DND-41 (cell line): ENCODE results near the gene CCL27.

Experiments
- ATAC-seq: fragments of 200-7000 bp; cut with Tn5 transposase; 3 replicates; pipeline ENCODE4 v1.9.1; 2021; ENCODE audit warnings: low read depth; ENCODE audit not compliant: insufficient read depth
- DNase-seq: peaks from one replicate; pipeline ENCODE4 v3.0.0-alpha.2; 2020
- H2AFZ ChIP-seq: 2 replicates; pipeline ENCODE4 v1.6.0; 2012; ENCODE audit warnings: low read depth, low read length
- H3K27ac ChIP-seq: 2 replicates; pipeline ENCODE4 v1.5.1; 2012; ENCODE audit warnings: low read length, inconsistent platforms
- H3K27me3 ChIP-seq: fragments of 200-600 bp; sonication (generic); 2 replicates; pipeline ENCODE4 v1.6.0; 2012; ENCODE audit warnings: low read length, mild to moderate bottlenecking, inconsistent platforms; ENCODE audit not compliant: insufficient read depth, poor library complexity
- H3K36me3 ChIP-seq: 2 replicates; pipeline ENCODE4 v1.5.1; 2012; ENCODE audit warnings: low read length, inconsistent platforms; ENCODE audit not compliant: insufficient read depth
- H3K4me1 ChIP-seq: 2 replicates; pipeline ENCODE4 v1.5.1; 2012; ENCODE audit warnings: mild to moderate bottlenecking, low read length; ENCODE audit not compliant: insufficient read depth
- H3K4me2 ChIP-seq: 2 replicates; pipeline ENCODE4 v1.6.0; 2012; ENCODE audit warnings: mild to moderate bottlenecking, moderate library complexity, low read length, inconsistent platforms; ENCODE audit not compliant: insufficient read depth
- H3K4me3 ChIP-seq, 2 experiments: fragments of 200-600 bp in 1 of 2; shearing (Covaris generic) in 1 of 2; 2 replicates each; pipeline ENCODE4 v1.5.1; 2012 to 2016; ENCODE audit warnings: inconsistent platforms in 2 of 2, low read length in 2 of 2, mild to moderate bottlenecking in 2 of 2, low read depth in 1 of 2, moderate library complexity in 1 of 2
- H3K79me2 ChIP-seq: 2 replicates; pipeline ENCODE4 v1.6.0; 2012; ENCODE audit warnings: low read length, inconsistent platforms; ENCODE audit not compliant: insufficient read depth
- H3K9ac ChIP-seq: 2 replicates; pipeline ENCODE4 v1.6.0; 2012; ENCODE audit warnings: low read depth, mild to moderate bottlenecking, inconsistent platforms, low read length, moderate library complexity
- H3K9me3 ChIP-seq: 2 replicates; pipeline ENCODE4 v1.5.1; 2012; ENCODE audit warnings: low read length, moderate library complexity, mild to moderate bottlenecking, inconsistent platforms; ENCODE audit not compliant: insufficient read depth, severe bottlenecking
- H4K20me1 ChIP-seq: 2 replicates; pipeline ENCODE4 v1.6.0; 2012; ENCODE audit warnings: low read length; ENCODE audit not compliant: insufficient read depth
- EZH2 ChIP-seq: IDR thresholded peaks from 3 replicates; pipeline ENCODE4 v1.6.1; 2012; ENCODE audit warnings: borderline replicate concordance, low read depth, mild to moderate bottlenecking, moderate library complexity, low read length, inconsistent platforms; ENCODE audit not compliant: severe bottlenecking
- TF ChIP-seq, protein P1 (sequence below): IDR thresholded peaks from 2 replicates; pipeline ENCODE4 v1.5.1; 2012; ENCODE audit warnings: borderline replicate concordance, low read length, moderate library complexity, mild to moderate bottlenecking; ENCODE audit not compliant: poor library complexity, severe bottlenecking; ENCODE audit errors: extremely low read depth

CCL27 gene

DNA sequence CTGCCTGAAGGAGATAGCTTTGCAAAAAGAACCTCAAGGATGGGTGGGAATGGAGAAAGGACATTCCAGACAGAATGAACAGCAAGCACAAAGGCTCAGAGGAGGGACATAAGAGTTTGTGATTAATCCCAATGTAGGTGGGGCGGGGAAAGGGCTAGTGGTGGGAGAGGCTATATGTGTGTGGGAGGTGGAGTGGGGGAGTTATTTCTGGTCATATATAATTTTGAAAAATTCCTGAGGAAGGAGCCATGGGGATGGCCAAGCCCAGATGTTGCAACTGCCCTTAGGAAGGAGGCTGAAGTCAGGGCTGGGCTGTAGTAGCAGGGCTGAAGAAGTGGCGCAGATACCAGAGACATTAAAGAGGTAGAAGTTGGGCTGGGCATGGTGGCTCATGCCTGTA, 13.4 kb upstream of the CCL27 start:
- TF ChIP-seq, protein P1, sequence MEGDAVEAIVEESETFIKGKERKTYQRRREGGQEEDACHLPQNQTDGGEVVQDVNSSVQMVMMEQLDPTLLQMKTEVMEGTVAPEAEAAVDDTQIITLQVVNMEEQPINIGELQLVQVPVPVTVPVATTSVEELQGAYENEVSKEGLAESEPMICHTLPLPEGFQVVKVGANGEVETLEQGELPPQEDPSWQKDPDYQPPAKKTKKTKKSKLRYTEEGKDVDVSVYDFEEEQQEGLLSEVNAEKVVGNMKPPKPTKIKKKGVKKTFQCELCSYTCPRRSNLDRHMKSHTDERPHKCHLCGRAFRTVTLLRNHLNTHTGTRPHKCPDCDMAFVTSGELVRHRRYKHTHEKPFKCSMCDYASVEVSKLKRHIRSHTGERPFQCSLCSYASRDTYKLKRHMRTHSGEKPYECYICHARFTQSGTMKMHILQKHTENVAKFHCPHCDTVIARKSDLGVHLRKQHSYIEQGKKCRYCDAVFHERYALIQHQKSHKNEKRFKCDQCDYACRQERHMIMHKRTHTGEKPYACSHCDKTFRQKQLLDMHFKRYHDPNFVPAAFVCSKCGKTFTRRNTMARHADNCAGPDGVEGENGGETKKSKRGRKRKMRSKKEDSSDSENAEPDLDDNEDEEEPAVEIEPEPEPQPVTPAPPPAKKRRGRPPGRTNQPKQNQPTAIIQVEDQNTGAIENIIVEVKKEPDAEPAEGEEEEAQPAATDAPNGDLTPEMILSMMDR = no peak
- TF ChIP-seq EZH2 = no peak
- no peak for DNase-seq

DNA sequence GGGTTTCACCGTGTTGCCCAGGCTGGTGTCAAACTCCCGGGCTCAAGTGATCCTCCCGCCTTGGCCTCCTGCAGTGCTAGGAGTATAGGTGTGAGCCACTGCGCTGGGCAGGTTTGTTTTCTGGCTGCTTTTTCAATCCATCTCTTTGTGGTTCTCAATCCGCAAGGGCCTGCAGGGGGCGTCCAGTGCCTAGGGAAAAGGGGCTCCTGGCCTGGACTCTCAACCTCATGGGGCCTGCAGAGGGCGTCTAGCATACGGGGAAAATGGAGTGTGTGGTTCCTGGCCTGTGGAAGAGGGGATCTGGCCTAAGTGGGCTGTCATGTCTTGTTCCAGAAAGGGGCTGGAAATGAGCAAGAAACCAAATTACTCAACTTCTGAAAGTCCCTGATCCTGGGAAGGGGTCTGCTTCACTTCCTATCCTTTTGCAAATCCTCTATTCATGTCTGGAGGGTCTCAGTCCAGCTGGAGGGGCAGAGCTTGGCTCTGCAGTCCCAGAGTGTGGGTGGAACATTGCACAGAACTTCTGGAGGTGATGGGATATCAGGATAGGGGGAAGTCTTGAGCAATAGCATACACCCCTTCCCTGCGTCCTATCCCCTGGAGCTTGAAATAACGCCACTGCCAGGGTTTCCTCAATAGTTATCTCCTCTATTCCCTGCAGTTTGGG, 12.7 kb upstream of the CCL27 start:
- ATAC-seq (peak; percentile 93), DNase-seq (peak; percentile 68)
- no peak overlapping the region for H3K27ac ChIP-seq
- no peak for TF ChIP-seq EZH2
- TF ChIP-seq, protein P1 = peak; percentile 73
- H3K4me2 ChIP-seq = no peak overlapping the region
- H2AFZ ChIP-seq = no peak overlapping the region
- H3K9me3 ChIP-seq = no peaks in the 10 kb centered on the region
- H3K9ac ChIP-seq = no peak overlapping the region
- no peaks in the 10 kb centered on the region for H3K79me2 ChIP-seq
- H3K36me3 ChIP-seq = no peaks in the 10 kb centered on the region
- H3K4me1 ChIP-seq = no peaks in the 10 kb centered on the region
- H4K20me1 ChIP-seq = no peaks in the 10 kb centered on the region
- peaks cover 3% of the 10 kb centered on the region for H3K27me3 ChIP-seq
- no peak overlapping the region for H3K4me3 ChIP-seq

More for the DNA sequence above, 13.4 kb upstream of the CCL27 start:
- no peak overlapping the region for H3K9ac ChIP-seq
- no peaks in the 10 kb centered on the region for H4K20me1 ChIP-seq
- no peaks in the 10 kb centered on the region for H3K27me3 ChIP-seq
- no peaks in the 10 kb centered on the region for H3K79me2 ChIP-seq
- H3K4me2 ChIP-seq = no peak overlapping the region
- no peak for ATAC-seq
- H3K4me1 ChIP-seq = no peaks in the 10 kb centered on the region
- H2AFZ ChIP-seq = no peak overlapping the region
- H3K4me3 ChIP-seq = no peak overlapping the region
- no peaks in the 10 kb centered on the region for H3K9me3 ChIP-seq
- no peaks in the 10 kb centered on the region for H3K36me3 ChIP-seq
- H3K27ac ChIP-seq = no peak overlapping the region

- ATAC-seq = no peak
- no peak for DNase-seq
- no peak overlapping the region for H3K4me3 ChIP-seq
- no peaks in the 10 kb centered on the region for H3K36me3 ChIP-seq
- H3K9ac ChIP-seq = no peak overlapping the region
- no peak for TF ChIP-seq EZH2
- TF ChIP-seq, protein P1 = no peak
- no peaks in the 10 kb centered on the region for H3K4me1 ChIP-seq
- H3K27me3 ChIP-seq = peaks cover 3% of the 10 kb centered on the region
- no peak overlapping the region for H3K27ac ChIP-seq
- no peak overlapping the region for H2AFZ ChIP-seq
- H3K79me2 ChIP-seq = no peaks in the 10 kb centered on the region
- no peaks in the 10 kb centered on the region for H3K9me3 ChIP-seq
- H3K4me2 ChIP-seq = no peak overlapping the region
- H4K20me1 ChIP-seq = no peaks in the 10 kb centered on the region
These were observed 12.0 kb upstream of the CCL27 start for GRCh38 chr9:34674440-34674839.

DNA sequence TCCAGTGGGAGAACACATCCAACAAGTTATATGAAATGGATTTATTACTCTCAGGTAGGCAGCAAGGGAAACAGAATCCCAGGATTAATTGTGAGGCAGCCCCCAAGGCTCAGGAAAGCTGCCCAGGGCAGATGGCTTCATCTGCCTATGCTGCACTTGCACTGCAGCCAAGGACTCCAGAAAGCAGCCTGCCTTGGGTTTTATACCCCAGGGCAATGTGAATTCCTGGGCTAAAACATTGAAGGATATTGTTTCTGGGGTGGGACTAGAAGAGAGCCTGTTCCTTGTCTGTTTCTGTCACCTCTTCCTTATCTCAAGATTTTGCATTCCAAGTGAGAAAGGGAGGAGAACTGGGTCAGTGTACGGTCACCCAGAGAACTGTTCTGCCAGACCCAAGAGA, 8.8 kb upstream of the CCL27 start:
- H3K9ac ChIP-seq = no peak overlapping the region
- H3K9me3 ChIP-seq = no peaks in the 10 kb centered on the region
- H3K79me2 ChIP-seq = no peaks in the 10 kb centered on the region
- no peak overlapping the region for H3K4me2 ChIP-seq
- H3K27me3 ChIP-seq = peaks cover 6% of the 10 kb centered on the region
- no peaks in the 10 kb centered on the region for H3K4me1 ChIP-seq
- H3K27ac ChIP-seq = no peak overlapping the region
- no peak for TF ChIP-seq EZH2
- TF ChIP-seq, protein P1 = no peak
- ATAC-seq (no peak), DNase-seq (no peak)
- H2AFZ ChIP-seq = no peak overlapping the region
- H4K20me1 ChIP-seq = no peaks in the 10 kb centered on the region
- H3K36me3 ChIP-seq = no peaks in the 10 kb centered on the region
- H3K4me3 ChIP-seq = no peak overlapping the region
